ENCODE data around the gene LZTS2.
A peak's percentile ranks its signal among the peaks of the same experiment; 100 is the strongest.

Gene LZTS2

GRCh38 chr10:101014966-101015581, 15.5 kb downstream of the LZTS2 start:
- DNase-seq (ENCODE audit: low spot score), result no peak

GRCh38 chr10:101015582-101015973, 16.0 kb downstream of the LZTS2 start:
- no peak for DNase-seq (ENCODE audit: low spot score)

- DNase-seq (ENCODE audit: low spot score), result no peak
Measured at GRCh38 chr10:101016814-101017213, 17.2 kb downstream of the LZTS2 start.

DNA sequence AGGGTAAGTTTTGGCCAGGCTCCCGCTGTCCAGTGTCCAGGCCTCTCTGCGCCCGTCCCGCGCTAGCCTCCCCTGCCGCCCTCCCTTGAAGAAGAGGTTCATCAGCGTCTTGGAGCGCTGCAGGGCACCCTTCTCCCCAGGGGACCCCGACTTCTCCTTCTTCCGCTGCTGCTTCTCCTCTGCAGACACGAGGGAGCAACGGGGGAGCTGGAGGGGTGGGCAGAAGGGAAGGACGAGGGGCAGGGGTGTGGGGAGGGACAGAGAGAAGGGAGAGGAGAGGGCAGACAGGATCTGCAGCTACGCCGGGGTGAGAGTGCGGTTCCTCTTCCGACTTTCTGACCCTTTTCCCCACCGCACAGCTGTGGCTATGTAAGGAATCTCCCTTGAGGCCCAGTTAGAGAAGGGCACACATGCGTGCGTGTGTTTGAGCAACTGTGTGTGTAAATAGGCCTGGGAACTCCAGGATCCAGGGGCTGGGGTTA, 18.6 kb downstream of the LZTS2 start:
- no peak for DNase-seq (ENCODE audit: low spot score)

DNA sequence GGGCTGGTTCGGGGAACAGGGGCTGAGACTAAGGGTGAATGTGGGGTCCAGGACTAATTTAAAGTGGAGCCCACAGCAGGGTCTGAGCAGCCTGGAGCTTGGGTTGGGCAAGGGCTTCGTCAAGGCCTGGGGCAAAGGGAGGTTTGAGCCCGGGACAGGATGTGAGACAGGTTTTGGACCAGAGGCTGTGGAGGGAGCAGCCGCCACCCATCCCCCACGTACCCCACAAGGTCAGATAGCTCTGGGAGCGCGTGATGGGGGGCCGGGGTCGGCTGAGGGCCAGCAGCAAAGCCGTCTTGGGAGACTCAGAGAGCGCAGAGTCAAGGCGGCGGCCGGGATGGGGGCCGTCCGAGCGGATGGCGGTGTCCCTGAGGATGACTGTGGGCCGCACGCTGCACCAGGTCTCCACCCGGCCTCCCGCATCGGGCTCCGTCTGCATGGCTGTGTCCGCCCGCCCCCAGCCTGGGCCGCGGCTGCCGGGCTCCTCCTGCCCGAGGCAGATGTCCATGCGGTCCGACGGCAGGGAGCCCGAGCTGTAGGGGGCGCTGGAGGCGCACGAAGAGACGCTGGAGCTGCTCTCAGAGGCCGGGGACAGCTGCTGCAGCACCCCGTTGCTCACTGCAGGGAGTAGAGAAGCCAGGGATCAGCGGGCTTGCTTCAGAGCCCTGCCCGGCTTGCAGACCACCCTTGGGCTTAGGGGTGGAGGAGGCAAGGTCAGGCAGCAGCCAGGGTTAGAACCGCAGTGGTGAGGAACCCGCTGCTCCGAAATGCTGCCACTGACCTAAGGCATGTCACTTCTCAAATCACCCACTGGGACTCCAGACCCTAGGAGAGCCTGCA, 19.2 kb downstream of the LZTS2 start:
- DNase-seq (ENCODE audit: low spot score), result peak; percentile 91

GRCh38 chr10:101019440-101019703, 19.8 kb downstream of the LZTS2 start:
- DNase-seq (ENCODE audit: low spot score), result no peak

DNA sequence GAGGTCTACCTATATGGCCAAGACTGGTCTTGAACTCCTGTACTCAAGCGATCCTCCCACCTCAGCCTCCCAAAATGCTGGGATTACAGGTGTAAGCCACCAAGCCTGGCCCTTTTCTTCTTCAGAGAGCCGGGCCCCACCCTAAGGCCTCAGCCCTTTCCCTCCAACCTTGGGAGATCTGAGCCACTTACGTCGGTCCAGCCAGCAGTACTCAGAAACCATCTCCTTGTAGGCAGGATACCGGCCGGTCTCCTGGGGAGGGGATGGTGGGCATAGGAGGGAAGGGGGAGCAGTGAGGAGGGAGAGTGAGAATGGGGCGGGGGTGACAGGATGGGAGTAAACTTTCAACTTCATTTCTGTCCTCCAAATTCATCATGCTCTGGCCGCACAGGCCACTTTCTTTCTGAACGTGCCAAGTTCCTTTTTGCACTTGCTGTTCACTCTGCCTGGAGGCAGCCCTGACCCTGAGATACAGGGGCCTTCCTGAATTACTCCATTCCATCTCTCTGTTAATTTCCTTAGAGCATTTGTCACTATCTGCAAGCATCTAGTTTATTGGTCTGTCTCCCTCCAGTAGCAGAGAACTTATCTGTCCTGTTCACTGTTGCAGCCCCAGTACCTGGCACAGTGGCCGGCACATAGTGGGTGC, 20.9 kb downstream of the LZTS2 start:
- no peak for DNase-seq (ENCODE audit: low spot score)

GRCh38 chr10:101021239-101021638, 21.6 kb downstream of the LZTS2 start:
- no peak for DNase-seq (ENCODE audit: low spot score)

- no peak for DNase-seq (ENCODE audit: low spot score)
Measured at GRCh38 chr10:101021692-101022251, 22.2 kb downstream of the LZTS2 start.

DNA sequence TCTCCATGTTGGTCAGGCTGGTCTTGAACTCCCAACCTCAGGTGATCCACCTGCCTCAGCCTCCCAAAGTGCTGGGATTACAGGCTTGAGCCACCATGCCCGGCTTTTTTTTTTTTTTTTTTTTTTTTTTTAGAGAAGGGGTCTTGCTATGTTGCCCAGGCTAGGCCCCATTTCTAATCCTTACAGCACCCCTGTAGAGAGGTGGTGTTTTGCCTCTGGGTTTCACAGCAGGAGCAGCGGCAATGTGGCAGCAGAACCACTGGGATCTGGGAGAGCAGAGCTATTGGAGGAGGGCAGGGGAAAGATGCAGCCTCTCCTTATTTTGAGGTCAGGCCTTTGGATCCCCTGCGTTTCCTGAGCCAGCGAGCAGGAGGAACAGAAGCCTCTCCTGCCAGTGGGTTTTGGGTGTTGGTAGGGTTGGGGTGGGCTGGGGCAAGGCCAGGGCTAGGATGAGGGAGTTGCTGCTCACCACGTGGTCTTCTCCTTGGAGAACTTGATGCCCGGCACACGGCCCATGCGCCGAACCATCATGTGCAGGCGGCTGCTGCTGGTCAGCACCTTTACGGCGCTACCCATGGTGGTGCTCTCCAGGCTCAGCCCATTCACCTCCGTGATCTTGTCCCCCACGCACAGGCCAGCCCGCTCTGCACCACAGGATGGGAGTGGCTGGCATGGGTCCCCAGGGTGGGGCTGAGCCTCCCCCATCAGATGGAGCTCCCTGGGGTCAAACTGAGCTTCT, 23.5 kb downstream of the LZTS2 start:
- DNase-seq (ENCODE audit: low spot score), result no peak

GRCh38 chr10:101027106-101027720, 27.6 kb downstream of the LZTS2 start:
- no peak for DNase-seq (ENCODE audit: low spot score)

- no peak for DNase-seq (ENCODE audit: low spot score)
Measured at GRCh38 chr10:101028446-101029337, 29.1 kb downstream of the LZTS2 start.

DNA sequence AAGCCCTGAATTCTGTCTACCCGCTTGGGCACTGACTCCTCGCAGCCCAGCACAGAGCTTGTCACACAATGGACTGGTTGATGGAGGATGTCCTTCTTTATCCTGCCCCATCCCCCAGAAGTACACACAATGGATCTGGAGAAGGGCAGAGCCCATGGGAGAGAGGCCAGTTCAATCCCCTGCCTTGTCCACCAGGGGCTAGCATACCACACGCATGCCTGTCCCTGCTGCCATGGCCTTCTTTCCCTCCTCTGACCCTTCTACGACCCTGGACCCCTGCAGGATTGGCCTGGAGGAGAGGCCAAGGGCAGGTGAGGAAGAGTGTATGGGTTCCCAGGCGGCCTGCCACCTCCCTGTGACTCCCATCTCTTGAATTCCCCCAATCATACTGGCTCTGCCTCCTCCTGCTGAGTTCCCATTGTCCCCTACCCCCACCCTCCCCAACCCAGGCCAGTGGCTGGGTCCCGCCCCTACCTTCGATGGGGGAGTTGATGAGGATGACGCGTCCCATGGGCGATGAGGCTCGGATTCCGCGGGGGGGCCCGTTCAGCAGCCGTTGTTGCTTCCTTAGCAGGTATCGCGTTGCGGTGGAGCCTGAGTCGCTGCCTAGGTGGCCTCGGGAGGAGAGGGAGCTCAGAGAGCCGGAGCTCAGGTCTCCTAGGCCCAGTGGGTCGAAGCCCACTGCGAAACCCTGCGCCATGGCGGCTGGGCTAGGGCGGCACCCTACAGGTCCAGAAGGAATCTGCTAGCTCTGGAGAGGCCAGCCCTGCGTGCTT, 30.1 kb downstream of the LZTS2 start:
- DNase-seq (ENCODE audit: low spot score), result no peak

DNA sequence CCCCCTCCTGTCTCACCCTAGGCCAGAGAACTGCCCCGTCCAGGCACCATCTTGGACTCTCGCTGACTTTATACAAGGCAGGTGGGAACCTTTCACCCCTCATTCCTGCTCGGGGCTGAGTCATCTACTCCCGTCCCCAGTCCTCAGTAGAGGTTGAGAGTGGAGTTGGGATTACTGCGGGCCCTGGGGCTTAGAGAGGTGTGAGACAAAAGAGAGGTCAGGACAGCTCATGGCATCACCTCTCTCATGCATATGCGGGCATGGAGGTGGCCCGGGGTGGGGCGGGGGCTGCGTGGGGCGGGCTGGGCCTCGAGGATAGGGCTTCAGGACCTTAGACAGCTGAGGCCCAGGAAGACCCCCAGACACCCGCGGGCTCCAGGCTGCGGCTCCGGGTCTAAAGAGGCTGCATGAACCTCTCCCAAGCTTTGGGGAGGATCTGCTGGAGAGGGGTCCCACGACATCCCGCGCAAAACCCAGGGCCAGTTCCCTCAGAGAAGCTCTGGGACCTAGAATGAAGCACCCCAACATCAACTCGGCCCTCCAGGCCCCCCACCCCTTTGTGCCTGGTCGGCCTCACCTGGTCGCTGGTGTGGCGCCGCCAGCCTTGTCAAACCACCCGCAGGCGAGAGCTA, 31.0 kb downstream of the LZTS2 start:
- no peak for DNase-seq (ENCODE audit: low spot score)

DNA sequence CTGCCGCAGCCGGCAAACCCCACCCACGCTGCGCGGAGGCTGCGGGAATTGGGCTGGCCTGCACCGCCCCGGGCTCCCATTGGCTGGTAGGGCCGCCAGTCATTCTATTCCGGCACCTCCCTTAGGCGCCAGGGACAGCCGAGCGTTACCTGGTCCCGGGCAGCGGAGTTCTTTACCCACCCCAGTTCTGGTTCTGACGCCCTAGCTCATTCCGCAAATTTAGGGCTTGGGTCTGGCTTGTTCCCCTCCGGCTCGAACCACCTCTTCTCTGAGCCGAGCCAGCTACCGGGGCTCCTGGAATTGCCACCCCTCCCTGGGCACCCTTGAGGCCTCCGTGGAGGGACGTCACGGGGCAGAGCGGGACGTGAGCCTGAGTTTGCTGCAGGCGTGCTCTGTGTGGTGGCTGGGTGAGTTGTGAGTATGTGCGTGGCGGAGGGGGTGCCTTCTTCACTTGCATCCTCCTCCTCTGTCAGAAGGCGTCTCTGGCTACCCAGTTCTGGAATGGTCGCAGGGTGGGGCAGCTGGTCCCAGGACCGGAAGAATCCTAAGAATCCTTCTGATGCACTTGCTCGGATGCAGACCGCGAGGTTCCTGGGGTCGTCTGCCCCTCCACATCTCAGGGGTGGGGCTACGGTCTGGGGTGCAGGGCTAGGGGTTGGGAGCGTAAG, 31.7 kb downstream of the LZTS2 start, which contains the start of the genes PDZD7 and SFXN3:
TSS of gene PDZD7 (minus strand) at position 2 of the 668 bp plus-strand sequence. CDS start 910 bp downstream, outside the sequence.
TSS of gene SFXN3 (plus strand) at position 107 of the 668 bp plus-strand sequence. CDS start 3,461 bp downstream, outside the sequence.
- DNase-seq (ENCODE audit: low spot score), result peak; percentile 93

DNA sequence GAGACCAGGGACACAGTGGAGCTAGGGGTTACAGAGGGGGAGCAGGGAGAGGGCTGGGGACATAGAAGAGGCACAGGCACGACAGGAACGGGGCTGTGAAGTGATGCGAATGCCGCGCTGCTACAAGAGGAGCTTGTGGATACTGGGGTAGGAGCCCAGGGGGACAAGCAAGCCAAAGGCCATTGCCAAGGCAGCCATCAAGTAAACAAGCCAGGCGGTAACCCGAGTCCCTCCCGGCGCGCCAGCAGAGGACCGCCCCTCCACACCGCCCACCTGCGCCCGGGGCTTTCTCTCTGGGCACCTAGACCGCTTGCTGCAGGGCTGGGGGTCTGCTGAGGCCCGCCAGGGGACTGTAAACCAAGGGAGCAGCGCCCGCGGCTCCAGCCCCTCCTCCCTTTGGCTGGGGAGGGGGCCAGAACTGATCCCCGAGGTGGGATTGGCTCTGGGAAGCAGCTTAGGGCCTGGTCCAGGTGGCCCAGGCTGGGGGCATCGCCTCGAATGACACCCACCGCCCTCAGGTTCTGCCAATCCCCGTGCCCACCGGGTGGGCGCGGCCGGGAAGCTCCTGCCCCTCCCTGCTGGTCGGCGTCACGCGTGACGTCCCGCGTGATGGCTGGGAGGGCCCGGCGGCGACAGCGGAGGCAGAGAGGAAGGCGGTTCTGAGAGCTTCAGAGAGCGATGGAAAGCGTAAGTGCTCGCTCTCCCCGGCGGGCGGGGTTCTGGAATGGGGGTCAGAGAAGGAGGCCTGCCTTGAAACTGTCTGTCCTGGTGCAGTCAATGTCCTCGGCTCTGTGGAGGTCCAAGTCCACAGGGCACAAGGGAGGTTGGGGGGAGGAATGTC, 32.4 kb downstream of the LZTS2 start:
- DNase-seq (ENCODE audit: low spot score), result peak; percentile 68

DNA sequence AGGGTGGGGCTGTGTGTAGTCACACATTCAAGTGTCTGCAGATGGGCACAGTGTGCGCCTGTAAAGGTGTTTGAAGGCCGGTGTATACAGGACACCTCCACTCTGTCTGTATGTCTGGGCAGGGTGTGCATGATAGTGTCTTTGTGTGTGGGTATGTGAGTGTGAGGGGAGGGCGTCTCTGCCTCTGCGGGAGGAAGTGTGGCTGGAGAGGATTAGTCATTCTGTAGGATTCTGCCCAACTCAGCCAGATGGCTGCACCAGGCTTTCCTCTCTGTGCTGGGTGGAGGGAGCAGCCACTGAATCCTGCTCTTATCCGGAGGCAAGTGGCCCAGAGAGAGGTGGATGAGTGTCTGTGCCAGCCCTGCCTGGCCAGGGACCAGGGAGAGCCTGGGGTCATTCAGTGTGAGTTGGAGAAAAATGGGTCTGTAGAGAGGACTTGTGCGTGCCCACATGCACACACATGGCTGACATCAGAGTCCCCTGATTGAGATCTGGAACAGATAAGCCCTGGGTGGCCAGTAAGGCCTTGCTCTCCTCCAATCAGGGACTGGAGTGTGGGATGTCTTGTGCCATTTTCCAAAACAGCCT, 33.1 kb downstream of the LZTS2 start:
- DNase-seq (ENCODE audit: low spot score), result no peak
